Neutrophil (primary cell): ENCODE measurements around the gene RIPK4.

Experiments
- H3K27ac ChIP-seq: fragments of 200-600 bp; sonication (generic); 2 replicates; pipeline ENCODE4 v1.5.1; 2016; ENCODE audit warnings: mild to moderate bottlenecking, moderate library complexity
- H3K27me3 ChIP-seq: fragments of 200-600 bp; sonication (generic); 2 replicates; pipeline ENCODE4 v1.6.0; 2016; ENCODE audit warnings: mild to moderate bottlenecking
- H3K36me3 ChIP-seq: fragments of 200-600 bp; sonication (generic); 2 replicates; pipeline ENCODE4 v1.5.1; 2017
- H3K4me1 ChIP-seq, 2 experiments: fragments of 200-600 bp in 1 of 2; sonication (generic) in 1 of 2; 1 replicate in 1 of 2; 2 replicates in 1 of 2; pipeline versions ENCODE4 v1.5.1 to v1.6.1; 2013 to 2016; ENCODE audit warnings: low read depth in 1 of 2, low read length in 1 of 2, mild to moderate bottlenecking in 1 of 2, moderate library complexity in 1 of 2; ENCODE audit not compliant: control insufficient read depth in 1 of 2, insufficient read depth in 1 of 2
- H3K4me3 ChIP-seq, 2 experiments: fragments of 200-600 bp in 1 of 2; sonication (generic) in 1 of 2; 1 replicate in 1 of 2; 2 replicates in 1 of 2; pipeline ENCODE4 v1.5.1; 2013 to 2016; ENCODE audit warnings: low read depth in 1 of 2, low read length in 1 of 2, mild to moderate bottlenecking in 1 of 2, moderate library complexity in 1 of 2
- H3K9me3 ChIP-seq: fragments of 200-600 bp; sonication (generic); 2 replicates; pipeline ENCODE4 v1.5.1; 2016
- TF ChIP-seq, protein P1 (sequence below): fragments of 200-600 bp; sonication (generic); IDR thresholded peaks from 2 replicates; pipeline ENCODE4 v1.5.1; 2016; ENCODE audit warnings: antibody characterized with exemption

The RIPK4 gene

DNA sequence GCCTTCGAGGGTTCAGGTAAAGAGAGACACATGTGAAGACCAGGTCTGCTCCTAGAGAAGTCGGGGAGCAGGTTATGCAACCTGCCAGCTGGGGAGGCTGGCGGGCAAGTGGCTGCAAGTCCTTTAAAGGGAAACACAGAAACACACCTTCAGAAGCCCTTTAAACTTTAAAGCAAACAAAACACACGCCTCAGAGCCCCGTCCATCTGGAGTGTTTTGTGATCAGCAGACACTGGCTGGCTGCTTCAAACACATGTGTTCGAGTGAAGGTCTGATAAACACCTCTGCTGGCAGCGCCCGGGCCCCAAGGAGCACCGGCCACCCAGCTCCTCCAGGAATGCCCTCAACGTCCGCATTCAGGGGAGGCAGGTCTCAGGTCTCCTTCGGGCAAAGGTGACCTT lies 15.2 kb downstream of the RIPK4 start:
- Histone ChIP-seq H3K36me3 (no peaks in the 10 kb centered on the region), H3K9me3 (no peaks in the 10 kb centered on the region), H3K4me1 (peaks cover 0 to 6% of the 10 kb centered on the region in 2 experiments), H3K27ac (no peak overlapping the region), H3K27me3 (peaks cover 60% of the 10 kb centered on the region), H3K4me3 (no peak overlapping the region)
- TF ChIP-seq, protein P1, sequence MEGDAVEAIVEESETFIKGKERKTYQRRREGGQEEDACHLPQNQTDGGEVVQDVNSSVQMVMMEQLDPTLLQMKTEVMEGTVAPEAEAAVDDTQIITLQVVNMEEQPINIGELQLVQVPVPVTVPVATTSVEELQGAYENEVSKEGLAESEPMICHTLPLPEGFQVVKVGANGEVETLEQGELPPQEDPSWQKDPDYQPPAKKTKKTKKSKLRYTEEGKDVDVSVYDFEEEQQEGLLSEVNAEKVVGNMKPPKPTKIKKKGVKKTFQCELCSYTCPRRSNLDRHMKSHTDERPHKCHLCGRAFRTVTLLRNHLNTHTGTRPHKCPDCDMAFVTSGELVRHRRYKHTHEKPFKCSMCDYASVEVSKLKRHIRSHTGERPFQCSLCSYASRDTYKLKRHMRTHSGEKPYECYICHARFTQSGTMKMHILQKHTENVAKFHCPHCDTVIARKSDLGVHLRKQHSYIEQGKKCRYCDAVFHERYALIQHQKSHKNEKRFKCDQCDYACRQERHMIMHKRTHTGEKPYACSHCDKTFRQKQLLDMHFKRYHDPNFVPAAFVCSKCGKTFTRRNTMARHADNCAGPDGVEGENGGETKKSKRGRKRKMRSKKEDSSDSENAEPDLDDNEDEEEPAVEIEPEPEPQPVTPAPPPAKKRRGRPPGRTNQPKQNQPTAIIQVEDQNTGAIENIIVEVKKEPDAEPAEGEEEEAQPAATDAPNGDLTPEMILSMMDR: no peak

DNA sequence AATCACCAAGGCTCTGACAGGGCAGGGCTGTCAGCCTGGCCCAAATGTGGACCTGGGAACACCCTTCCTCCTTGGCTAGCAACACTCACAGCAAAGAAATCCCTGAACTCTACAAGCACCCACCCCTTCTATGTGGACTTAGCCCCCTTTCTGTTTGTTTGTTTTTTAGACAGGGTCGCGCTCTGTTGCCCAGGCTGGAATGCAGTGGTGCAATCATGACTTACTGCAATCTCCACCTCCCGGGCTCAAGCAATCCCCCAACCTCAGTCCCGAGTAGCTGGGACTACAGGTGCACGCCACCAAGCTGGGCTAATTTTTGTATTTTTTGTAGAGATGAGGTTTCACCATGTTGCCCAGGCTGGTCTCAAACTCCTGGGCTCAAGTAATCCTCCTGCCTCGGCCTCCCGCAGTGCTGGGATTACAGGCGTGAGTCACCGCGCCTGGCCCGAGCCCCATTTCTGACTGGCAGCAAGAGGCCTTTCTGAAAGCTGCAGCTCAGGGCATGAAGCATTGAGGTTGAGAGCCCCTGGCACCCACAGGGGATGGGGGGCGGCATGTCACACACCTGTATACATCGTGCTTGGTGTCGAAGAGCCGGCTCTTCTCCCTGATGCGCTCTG lies 16.2 kb downstream of the RIPK4 start:
- TF ChIP-seq, protein P1: no peak
- H3K4me1 ChIP-seq: no peaks in the 10 kb centered on the region
- no peak overlapping the region for H3K27ac ChIP-seq
- H3K27me3 ChIP-seq: peaks cover 60% of the 10 kb centered on the region
- no peaks in the 10 kb centered on the region for H3K9me3 ChIP-seq
- H3K36me3 ChIP-seq: no peaks in the 10 kb centered on the region
- H3K4me3 ChIP-seq: no peak overlapping the region

DNA sequence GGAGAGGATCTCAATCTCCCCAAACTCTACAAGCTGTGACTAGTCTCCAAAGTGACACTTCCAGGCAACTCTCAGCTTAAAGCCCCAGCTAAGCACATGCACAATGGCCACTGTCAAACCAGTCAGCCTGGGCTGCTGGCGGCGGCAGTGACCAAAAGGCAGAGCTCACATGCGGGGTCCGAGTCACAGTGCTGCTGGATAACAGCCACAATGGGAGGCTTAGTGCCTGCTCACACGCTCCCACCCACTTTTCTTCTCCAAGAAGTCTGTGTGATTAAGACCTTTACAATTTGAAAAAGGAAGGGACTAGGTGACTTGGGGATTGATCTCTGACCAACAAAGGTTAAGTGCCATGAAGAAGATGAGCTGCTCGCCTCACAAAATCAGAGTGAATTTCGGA lies 16.8 kb downstream of the RIPK4 start:
- no peaks in the 10 kb centered on the region for H3K36me3 ChIP-seq
- no peaks in the 10 kb centered on the region for H3K4me1 ChIP-seq

DNA sequence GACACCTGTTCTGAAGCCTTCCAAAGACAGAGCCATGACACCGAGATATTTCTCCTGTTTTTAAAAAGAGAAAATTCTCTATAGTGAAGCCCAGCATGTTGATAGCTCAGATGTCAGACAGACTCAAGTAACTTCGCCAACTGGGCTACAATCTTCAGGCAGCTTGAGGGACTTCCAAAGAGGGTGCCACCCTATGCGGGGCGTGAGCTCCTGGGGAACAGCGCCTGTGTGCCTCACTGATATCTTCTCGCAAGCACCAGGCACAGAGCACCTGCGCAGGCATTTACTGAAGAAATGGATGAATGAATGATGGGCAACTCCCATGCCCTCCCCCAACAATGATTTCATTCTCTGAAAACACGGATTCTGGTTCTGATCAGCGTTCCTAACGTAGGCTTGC lies 17.6 kb downstream of the RIPK4 start:
- Histone ChIP-seq H3K9me3 (no peaks in the 10 kb centered on the region), H3K4me3 (no peak overlapping the region), H3K36me3 (no peaks in the 10 kb centered on the region), H3K27me3 (peaks cover 56% of the 10 kb centered on the region), H3K27ac (no peak overlapping the region), H3K4me1 (no peaks in the 10 kb centered on the region)
- TF ChIP-seq, protein P1: no peak

More for the DNA sequence above, 16.8 kb downstream of the RIPK4 start:
- no peak overlapping the region for H3K27ac ChIP-seq
- H3K4me3 ChIP-seq: no peak overlapping the region
- H3K27me3 ChIP-seq: peaks cover 60% of the 10 kb centered on the region
- TF ChIP-seq, protein P1: no peak
- H3K9me3 ChIP-seq: no peaks in the 10 kb centered on the region

DNA sequence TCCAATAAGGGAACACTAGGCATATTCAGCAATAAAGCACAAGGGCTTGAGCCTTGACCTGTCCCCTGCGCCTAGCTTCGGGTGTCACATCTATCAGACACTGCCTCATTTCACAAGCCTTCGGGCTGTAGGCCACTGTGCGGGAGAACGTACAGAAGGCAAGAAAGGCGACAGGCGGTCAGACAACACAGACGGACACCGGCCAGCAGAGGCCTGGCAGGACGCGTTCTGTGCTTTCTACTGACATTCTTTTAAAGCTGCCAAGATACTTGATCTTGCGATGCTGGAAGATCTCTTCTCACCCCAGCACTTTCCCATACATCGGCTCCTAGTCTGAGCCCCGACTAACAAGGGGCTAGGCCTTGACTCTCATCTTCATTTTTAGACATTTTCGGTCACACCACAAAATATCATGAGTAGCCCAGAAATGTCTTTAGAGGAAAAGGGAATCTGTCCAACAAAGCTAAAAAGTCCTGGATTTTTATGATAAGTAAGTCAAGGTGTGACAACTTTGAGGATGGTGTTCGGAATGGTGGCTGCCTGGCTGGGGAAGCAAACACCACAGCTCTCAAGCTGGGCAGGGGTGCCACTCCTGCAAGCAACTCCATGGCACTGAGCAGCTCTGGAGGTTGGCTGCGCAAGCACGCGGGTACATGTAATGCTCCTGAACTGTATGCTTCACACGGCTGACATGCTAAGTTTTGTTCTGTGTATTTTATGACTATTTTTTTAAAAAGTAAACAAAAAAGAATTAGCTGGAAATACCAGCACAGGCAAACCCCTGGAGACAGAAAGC lies 18.7 kb downstream of the RIPK4 start:
- Histone ChIP-seq H3K4me3 (no peak overlapping the region), H3K36me3 (no peaks in the 10 kb centered on the region), H3K4me1 (no peaks in the 10 kb centered on the region), H3K27ac (no peak overlapping the region), H3K9me3 (no peaks in the 10 kb centered on the region), H3K27me3 (peaks cover 48% of the 10 kb centered on the region)
- TF ChIP-seq, protein P1: no peak
